Measurements from ENCODE around the gene KCNK10.

The KCNK10 gene

DNA sequence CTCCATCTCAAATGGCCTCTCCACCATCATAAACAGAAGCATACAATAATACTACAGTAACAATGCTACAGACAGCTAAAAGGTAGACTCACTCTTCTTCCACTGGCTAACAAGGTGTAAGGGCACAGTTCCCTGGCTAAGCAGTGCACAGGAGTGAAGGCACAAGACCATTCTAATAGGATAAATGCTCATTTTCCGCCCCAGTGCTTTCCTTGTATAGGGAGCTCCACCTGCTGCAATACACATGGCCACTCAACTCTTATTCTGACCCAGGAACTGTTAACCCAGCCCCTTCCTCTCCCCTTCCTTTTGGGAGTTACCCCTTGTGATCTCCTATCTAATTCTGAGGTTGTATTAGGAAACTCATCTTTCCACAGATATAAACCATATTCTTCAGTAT lies 124.6 kb downstream of the KCNK10 start:
- no peak overlapping the region for H3K27ac ChIP-seq
- no peaks in the 10 kb centered on the region for H3K27me3 ChIP-seq
- H3K4me3 ChIP-seq, result no peak overlapping the region
- H3K36me3 ChIP-seq, result no peaks in the 10 kb centered on the region
- H3K4me1 ChIP-seq, result peaks cover 4% of the 10 kb centered on the region
- no peaks in the 10 kb centered on the region for H4K20me1 ChIP-seq
- H3K4me2 ChIP-seq, result peak overlapping the region; percentile 27; the same call in 1 of the 2 replicates
- no peak for TF ChIP-seq Cebpa-rat (IDR thresholded peaks at IDR 0.05)
- H3K9me3 ChIP-seq, result no peaks in the 10 kb centered on the region
- H3K9ac ChIP-seq, result no peak overlapping the region

GRCh38 chr14:88196925-88197324 lies 126.1 kb downstream of the KCNK10 start:
- Histone ChIP-seq H3K27ac (no peak overlapping the region), H3K4me1 (peaks cover 4% of the 10 kb centered on the region), H3K9me3 (no peaks in the 10 kb centered on the region), H3K4me2 (no peak overlapping the region), H3K4me3 (no peak overlapping the region), H4K20me1 (no peaks in the 10 kb centered on the region), H3K9ac (no peak overlapping the region), H3K27me3 (no peaks in the 10 kb centered on the region), H3K36me3 (no peaks in the 10 kb centered on the region)
- TF ChIP-seq Cebpa-rat (IDR thresholded peaks at IDR 0.05), result no peak

- Histone ChIP-seq H3K4me2 (no peak overlapping the region), H3K27me3 (no peaks in the 10 kb centered on the region), H3K4me3 (no peak overlapping the region), H3K36me3 (no peaks in the 10 kb centered on the region), H3K9me3 (no peaks in the 10 kb centered on the region), H3K9ac (no peak overlapping the region), H3K4me1 (peaks cover 8% of the 10 kb centered on the region), H3K27ac (no peak overlapping the region), H4K20me1 (no peaks in the 10 kb centered on the region)
- no peak for TF ChIP-seq Cebpa-rat (IDR thresholded peaks at IDR 0.05)
These were observed 126.8 kb downstream of the KCNK10 start for GRCh38 chr14:88196116-88196890.

DNA sequence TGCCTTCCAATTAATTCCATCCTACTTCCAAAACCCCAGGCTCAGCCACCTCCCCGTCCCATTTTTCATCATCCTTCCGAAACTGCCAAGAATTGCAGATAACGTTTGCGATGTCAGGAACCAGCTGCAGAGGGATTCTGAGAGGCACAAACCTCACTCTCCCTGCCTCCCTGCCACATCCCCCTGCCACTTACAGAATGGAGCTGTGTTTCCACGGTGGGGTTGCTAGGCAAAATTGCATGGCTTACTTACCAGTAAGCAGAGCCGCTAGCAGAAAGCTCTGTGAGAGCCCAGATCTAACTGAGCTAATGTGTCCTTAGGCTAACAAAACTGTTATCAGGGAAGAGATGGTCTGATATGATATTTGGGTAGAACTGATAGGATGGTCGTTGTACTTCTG lies 127.4 kb downstream of the KCNK10 start:
- Histone ChIP-seq H3K4me3 (no peak overlapping the region), H3K36me3 (no peaks in the 10 kb centered on the region), H4K20me1 (no peaks in the 10 kb centered on the region), H3K27ac (no peak overlapping the region), H3K4me2 (no peak overlapping the region), H3K9me3 (no peaks in the 10 kb centered on the region), H3K27me3 (no peaks in the 10 kb centered on the region), H3K4me1 (peaks cover 14% of the 10 kb centered on the region), H3K9ac (no peak overlapping the region)
- no peak for TF ChIP-seq Cebpa-rat (IDR thresholded peaks at IDR 0.05)

DNA sequence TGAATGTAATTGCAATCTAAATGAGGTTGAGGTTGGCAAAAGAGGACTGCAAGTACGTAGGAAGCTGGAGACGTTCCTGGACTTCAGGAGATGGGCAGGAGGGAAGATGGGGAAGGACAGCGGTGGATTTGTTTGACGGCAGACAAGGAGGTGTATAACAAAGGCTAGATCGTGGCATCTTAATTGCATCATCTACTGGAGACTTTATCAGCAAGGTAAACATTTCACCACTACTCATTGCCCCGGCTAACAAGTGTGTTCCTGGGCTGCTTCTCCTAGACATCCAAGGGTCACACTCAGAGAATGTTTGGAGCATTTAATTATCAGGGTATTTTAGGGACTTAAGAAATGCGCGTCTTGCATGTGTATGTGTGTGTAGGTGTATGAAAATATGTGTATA lies 128.5 kb downstream of the KCNK10 start:
- Histone ChIP-seq H3K4me2 (no peak overlapping the region), H3K27me3 (no peaks in the 10 kb centered on the region), H3K9me3 (no peaks in the 10 kb centered on the region), H3K4me1 (peaks cover 25% of the 10 kb centered on the region), H4K20me1 (no peaks in the 10 kb centered on the region), H3K4me3 (no peak overlapping the region), H3K27ac (no peak overlapping the region), H3K9ac (no peak overlapping the region), H3K36me3 (no peaks in the 10 kb centered on the region)
- no peak for TF ChIP-seq Cebpa-rat (IDR thresholded peaks at IDR 0.05)

GRCh38 chr14:88191605-88192004 lies 131.5 kb downstream of the KCNK10 start:
- Histone ChIP-seq H3K9ac (no peak overlapping the region), H3K4me1 (peaks cover 32% of the 10 kb centered on the region), H3K9me3 (no peaks in the 10 kb centered on the region), H3K27ac (no peak overlapping the region), H3K4me3 (no peak overlapping the region), H4K20me1 (no peaks in the 10 kb centered on the region), H3K27me3 (no peaks in the 10 kb centered on the region), H3K4me2 (peak overlapping the region; percentile 48; the same call in 1 of the 2 replicates), H3K36me3 (no peaks in the 10 kb centered on the region)
- TF ChIP-seq Cebpa-rat (IDR thresholded peaks at IDR 0.05), result no peak

- Histone ChIP-seq H3K4me3 (no peak overlapping the region), H3K4me1 (peaks cover 32% of the 10 kb centered on the region)
These were observed 133.5 kb downstream of the KCNK10 start for GRCh38 chr14:88189417-88190191.

GRCh38 chr14:88188745-88189416 lies 134.2 kb downstream of the KCNK10 start:
- Histone ChIP-seq H3K36me3 (peaks cover 5% of the 10 kb centered on the region; the same call in 1 of the 2 replicates), H3K9ac (peak overlapping the region; percentile 9; the same call in 1 of the 2 replicates), H4K20me1 (no peaks in the 10 kb centered on the region), H3K4me1 (peaks cover 32% of the 10 kb centered on the region), H3K9me3 (no peaks in the 10 kb centered on the region), H3K4me2 (peak overlapping the region; percentile 64), H3K27ac (no peak overlapping the region), H3K27me3 (no peaks in the 10 kb centered on the region), H3K4me3 (no peak overlapping the region)
- no peak for TF ChIP-seq Cebpa-rat (IDR thresholded peaks at IDR 0.05)

More at GRCh38 chr14:88189417-88190191, 133.5 kb downstream of the KCNK10 start:
- Histone ChIP-seq H3K27ac (no peak overlapping the region), H4K20me1 (no peaks in the 10 kb centered on the region), H3K36me3 (peaks cover 5% of the 10 kb centered on the region; the same call in 1 of the 2 replicates), H3K9ac (peak overlapping the region; percentile 9; the same call in 1 of the 2 replicates), H3K27me3 (no peaks in the 10 kb centered on the region), H3K4me2 (peak overlapping the region; percentile 64), H3K9me3 (no peaks in the 10 kb centered on the region)
- TF ChIP-seq Cebpa-rat (IDR thresholded peaks at IDR 0.05), result peak; percentile 56; the same call in 1 of the 2 replicates

GRCh38 chr14:88185843-88186242 lies 137.2 kb downstream of the KCNK10 start:
- peaks cover 24% of the 10 kb centered on the region for H3K4me1 ChIP-seq
- H4K20me1 ChIP-seq, result no peaks in the 10 kb centered on the region
- H3K27me3 ChIP-seq, result no peaks in the 10 kb centered on the region
- H3K36me3 ChIP-seq, result peaks cover 5% of the 10 kb centered on the region; the same call in 1 of the 2 replicates
- H3K27ac ChIP-seq, result no peak overlapping the region
- H3K4me3 ChIP-seq, result no peak overlapping the region
- no peak overlapping the region for H3K4me2 ChIP-seq
- no peak overlapping the region for H3K9ac ChIP-seq
- no peak for TF ChIP-seq Cebpa-rat (IDR thresholded peaks at IDR 0.05)
- no peaks in the 10 kb centered on the region for H3K9me3 ChIP-seq
